Stimulated activated CD4-positive, alpha-beta T cell treated with anti-CD3 and anti-CD28 coated beads, TNF-alpha, amount 100 ng/mL, for 4 hours (primary cell): ENCODE results near the gene DOCK11.
"Not testable (repeated sequence)": the region's sequence is repeated elsewhere in the genome, so short reads cannot be mapped to it uniquely, and the experiment has no call there.

Experiments
- DNase-seq, 3 experiments: peaks; one replicate each; pipeline ENCODE4 v3.0.0-alpha.2; 2020; ENCODE audit warnings: low read depth in 3 of 3

The DOCK11 gene

GRCh38 chrX:118693843-118694242, 198.2 kb downstream of the DOCK11 start:
- DNase-seq = no peak

DNA sequence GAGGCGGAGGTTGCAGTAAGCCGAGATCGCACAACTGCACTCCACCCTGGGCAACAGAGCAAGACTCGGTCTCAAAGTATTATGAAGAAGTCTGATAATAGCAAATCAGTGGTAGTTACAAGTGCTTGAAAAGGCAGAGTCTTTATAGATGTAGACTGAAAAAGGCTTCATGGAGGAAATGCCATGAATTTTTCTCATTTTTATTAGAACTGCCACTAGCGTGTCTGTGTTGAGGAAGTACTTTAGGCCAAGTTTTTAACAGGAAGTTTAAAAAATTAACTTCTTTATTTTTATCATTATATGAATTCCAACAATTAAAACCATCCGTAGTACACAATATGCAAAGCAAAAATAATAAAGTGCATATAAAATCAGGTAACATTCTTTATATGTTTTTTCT, 199.0 kb downstream of the DOCK11 start:
- DNase-seq = no peak

DNA sequence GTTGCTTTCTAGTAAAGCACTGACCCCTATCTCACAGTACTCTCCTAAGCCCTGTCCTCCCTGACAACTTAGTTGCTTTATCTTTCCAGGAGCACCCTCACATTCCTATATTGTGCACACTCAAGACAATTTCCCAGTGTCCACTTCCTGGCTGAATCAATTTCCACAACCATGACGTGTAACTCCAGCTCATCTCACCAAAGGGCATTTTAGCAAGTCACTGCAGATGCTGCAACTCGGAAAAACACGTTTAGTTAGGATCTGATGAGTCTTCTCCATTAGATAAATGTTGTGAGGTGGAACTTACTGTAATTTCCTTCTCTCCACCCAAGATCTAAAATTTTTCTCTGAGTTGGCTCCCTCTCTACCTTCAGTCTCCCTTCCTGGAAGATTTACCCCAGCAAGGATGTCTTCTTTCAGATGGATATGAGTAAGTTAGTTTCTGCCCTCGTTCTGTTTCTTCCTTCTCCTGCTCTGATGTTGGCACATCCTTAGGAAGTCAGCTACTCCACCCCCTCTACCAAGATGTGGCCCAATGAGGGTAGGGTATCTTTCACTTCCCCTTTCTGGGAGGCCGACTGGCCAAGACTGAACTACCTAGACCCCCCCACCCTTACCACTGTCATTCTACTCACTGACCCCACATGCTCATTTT, 203.0 kb downstream of the DOCK11 start:
- no peak for DNase-seq

DNA sequence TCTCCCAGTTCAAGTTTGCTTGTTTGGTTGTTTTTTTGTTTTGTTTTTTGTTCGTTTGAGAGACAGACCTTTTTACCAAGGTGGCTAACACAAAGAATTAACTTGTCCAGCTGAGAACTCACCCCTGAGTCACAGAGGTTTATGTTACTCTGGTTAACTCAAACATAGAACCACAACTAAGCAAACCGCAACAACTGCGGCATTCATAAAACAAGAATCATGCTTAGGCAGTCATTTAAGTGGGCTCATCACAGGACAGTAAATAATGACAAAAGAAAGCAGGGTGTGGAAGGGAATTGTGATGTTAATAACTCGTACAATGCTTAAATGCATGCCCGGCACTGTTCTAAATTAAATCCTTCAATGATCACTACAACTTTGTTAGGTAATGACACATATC, 207.1 kb downstream of the DOCK11 start:
- DNase-seq = no peak

DNA sequence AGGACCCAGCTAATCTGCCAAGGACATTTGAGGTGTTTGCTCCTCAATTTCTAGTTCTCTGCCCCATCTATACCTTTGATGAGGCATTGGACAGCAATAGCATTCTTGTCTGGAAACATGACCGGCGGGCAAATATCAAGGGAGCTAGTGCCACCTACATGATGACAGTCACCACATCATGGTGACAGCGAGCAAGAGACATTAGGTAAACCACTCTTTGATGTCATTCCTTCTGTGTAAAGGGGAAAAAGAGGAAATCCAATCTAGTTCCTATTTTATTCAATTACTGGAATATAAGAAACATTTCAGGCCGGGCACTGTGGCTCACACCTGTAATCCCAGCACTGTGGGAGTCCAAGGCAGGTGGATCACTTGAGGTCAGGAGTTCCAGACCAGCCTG, 211.1 kb downstream of the DOCK11 start:
- no peak for DNase-seq

DNA sequence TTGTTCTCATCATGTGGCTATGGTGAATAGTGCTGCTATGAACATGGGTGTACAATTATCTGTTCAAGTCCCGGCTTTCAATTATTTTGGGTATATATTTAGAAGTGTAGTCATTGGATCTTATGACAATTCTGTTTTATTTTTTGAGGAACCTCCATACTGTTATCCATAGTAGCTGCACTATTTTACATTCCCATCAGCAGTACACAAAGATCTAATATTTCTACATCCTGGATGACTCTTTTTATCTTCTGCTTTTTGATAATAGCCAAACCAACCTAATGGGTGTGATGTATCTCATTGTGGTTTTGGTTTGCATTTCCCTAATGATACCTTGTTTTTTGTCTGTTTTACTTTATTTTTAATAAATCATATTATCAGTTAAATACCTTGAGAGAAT, 218.9 kb downstream of the DOCK11 start:
- DNase-seq = no peak

- DNase-seq = not testable (repeated sequence)
Observed at GRCh38 chrX:118715917-118716316, 220.3 kb downstream of the DOCK11 start.

DNA sequence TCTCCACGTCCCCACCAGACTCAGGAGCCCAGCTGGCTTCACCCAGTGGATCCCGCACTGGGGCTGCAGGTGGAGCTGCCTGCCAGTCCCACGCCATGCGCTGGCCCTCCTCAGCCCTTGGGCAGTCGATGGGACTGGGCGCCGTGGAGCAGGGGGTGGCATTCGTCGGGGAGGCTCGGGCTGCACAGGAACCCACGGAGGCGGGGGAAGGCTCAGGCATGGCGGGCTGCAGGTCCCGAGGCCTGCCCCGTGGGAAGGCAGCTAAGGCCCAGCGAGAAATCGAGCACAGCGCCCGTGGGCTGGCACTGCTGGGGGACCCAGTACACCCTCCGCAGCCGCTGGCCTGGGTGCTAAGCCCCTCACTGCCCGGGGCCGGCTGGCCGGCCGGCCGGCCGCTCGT, 221.2 kb downstream of the DOCK11 start:
- DNase-seq = not testable (repeated sequence)

DNA sequence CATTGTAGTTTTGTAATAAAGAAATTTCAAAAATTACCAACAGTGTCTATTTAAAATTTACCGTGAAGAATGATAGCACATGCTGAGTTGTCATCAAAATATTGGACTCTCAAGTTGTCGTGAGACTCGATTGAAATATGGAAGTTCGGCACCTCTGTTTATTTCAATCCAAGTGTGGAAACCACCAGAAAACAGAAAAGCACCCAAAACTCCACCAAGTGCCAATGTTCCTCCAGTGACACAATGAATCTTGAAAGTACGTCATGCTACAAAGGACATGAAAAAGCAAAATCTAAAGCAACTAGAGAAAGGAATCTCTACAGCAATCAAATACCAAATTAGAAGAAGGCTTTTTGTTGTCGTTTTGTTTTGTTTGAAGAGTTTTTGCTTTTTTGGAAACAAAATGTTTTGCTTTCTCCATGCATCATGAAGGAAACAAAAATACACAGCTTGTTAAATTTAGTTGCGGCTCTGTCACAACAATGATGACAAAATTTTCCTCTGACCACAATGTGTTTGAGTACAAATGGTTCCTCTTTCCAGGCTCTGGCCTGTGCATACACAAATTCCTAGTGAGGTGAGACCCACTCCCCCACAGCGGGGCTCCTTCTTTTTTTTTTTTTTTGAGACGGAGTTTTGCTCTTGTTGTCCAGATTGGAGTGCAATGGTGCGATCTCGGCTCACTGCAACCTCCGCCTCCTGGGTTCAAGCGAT, 222.2 kb downstream of the DOCK11 start:
- no peak for DNase-seq

- no peak for DNase-seq
Observed at GRCh38 chrX:118718737-118719136, 223.1 kb downstream of the DOCK11 start.

DNA sequence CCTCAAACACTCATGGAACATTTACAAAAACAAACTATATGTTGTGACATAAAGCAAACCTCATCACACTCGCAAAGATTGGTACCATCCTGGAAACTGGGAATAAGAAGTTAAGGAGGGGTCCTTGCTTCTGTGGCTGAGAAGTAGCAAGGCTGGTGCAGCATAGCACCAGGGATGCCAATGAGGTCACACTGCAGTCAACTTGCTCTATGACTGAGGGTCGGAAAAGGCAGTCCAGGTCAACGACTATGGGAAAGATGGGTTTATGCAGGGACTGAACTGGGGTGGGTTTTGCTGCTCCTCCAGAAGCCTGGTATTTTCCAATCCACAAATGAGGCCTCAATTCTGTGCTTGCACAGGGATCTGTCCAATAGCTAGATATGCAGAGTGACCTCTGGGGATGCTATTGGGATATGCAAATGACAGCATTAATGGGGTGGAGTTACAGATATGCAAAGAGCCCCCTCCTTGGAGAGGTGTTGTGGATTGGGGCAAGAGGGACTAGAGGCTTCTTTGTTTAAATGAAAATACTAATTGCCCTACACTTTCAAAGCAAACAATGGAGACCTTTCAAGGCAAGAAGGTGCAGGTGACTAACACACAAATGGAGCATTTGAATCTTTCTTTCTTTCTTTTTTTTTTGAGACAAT, 224.6 kb downstream of the DOCK11 start:
- DNase-seq = no peak

DNA sequence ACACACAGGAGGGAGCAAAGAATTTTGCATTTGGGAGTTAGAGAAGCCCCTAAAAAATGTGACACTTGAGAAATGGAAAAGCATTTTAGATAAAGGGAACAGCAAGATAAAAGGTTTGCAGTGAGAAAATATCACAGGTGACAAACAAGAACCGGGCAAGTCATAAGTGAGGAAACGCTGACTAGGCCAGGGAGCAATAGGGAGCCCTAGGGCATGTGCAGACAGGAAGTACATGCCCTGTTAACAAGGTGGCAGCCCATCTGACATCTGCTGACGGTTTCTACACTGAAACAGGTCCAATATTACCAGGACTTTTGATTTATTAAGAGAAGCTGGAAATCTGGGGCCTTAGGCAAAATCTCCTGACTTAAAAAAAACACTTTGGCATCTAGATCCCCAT, 227.8 kb downstream of the DOCK11 start:
- no peak for DNase-seq

DNA sequence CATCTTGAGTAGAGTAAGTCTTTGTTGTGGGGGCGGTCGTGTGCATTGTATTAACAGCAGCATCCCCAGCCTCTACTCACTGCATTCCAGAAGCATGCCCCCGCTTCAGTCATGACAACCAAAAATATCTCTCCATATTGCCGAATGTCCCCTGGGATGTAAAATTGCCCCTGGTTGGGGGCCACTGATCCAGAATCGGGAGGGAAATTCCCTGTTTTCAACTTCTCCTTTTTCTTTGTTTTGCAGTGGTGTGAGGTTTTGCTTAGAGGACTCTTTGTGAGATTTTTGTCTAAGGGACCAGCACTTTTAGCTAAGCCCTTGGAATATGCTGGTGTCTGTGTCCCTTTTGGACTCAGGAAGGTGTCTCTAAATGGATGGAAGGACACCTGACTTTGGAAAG, 228.8 kb downstream of the DOCK11 start:
- DNase-seq = no peak

- DNase-seq = no peak
Observed at GRCh38 chrX:118724775-118725174, 229.2 kb downstream of the DOCK11 start.

GRCh38 chrX:118726396-118726795, 230.8 kb downstream of the DOCK11 start:
- no peak for DNase-seq

GRCh38 chrX:118726887-118727685, 231.5 kb downstream of the DOCK11 start, which contains the start of gene IL13RA1:
Gene IL13RA1 (plus strand): TSS chrX:118727606. CDS start chrX:118727639, 33 bp downstream.
- no peak for DNase-seq

- DNase-seq = no peak
Observed at GRCh38 chrX:118727686-118728339, 232.2 kb downstream of the DOCK11 start.

DNA sequence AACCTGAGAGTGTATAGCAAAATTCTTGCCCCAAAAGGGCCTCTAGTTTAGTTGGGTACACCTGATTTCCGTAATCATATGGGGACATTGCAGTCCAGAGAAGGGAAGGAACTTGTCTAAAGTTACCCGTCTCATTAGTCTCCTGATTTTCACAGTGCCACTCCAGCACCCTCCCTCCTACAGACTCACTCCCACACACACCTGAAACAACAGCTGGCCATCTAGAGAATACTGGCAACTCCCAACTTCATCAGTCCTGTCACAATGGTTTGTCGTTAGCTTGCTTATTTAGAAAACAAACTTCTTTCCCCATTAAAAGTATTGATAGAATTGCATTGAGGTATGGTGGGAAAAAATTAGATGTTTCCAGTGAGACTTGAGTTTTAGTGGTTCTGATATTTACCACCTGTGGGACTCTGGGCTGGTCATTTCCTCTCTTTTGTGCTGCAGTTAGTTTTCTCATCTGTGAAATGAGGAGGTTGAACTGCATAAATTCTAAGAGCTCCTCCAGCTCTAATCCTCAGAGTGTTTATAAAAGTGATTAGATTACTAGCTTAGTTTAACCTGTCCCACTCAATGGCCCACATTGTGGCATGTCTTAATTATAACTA, 233.5 kb downstream of the DOCK11 start:
- DNase-seq = no peak

DNA sequence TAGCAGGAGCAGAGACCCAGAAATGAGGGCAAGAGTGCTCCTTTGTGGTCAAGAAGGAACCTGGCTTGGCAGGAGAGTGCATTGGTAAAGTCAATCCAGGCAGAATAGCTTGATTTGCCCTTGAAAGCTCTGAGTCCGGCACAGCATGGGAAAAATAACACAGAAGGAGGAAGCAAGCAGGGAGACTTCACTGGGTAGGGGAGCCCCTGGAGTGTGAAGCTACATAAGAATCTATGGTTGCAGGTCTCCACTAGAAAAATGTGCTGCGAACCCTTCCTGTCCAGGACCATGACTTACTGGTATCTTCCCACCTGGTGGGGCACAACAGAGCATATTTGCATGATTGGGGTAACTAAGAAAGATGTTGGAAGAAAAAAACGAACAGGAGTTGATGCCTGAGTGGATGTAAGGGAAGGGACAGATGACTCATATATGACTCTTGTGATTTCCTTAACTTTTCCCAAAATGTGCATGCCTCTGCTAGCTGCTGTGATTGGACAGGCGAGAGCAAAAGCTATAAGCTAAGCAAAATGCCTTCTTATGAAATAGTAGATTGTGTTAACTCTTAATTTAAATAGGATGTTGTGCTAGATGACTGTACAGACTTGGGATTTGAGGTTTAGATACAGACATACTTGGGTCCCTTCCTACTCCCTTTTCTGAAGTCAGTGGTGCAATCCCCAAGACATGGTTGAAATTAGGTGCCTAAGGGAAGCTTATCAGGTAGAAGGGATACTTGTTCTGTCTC, 235.1 kb downstream of the DOCK11 start:
- DNase-seq = no peak

- DNase-seq = not testable (repeated sequence)
Observed at GRCh38 chrX:118732551-118732950, 236.9 kb downstream of the DOCK11 start.
